NCI-H2227 treated with DMSO at 0.1 percent for 48 hours (cell line): ENCODE data around the gene SOBP.

Experiments
- DNase-seq: peaks from one replicate; lab custom pipeline; 2025; lab: John Stamatoyannopoulos, UW

SOBP gene

DNA sequence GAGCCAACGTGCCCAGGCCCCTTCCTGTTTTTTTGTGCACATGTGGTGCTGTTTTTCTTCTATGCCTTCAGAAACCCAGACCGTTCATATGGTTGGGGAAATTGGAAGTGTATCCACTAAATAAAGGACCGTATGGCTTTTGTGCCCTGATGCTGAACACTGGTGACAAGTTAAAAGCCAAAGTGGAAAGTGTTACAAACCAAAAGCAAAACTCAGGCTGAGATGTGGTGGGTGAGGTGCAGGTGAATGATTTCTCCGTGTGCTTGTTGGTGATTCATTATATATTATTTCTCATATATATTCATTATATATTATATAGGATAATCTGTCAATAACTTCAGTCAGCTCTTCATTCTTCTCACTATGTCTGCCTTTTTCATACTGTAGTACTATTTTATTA lies 148.6 kb downstream of the SOBP start:
- no peak for DNase-seq

- no peak for DNase-seq
These were observed 149.6 kb downstream of the SOBP start for GRCh38 chr6:107639511-107639910.

GRCh38 chr6:107641071-107641470 lies 151.2 kb downstream of the SOBP start:
- DNase-seq, result no peak

- DNase-seq, result no peak
These were observed 151.6 kb downstream of the SOBP start for GRCh38 chr6:107641500-107641941.

- no peak for DNase-seq
These were observed 152.4 kb downstream of the SOBP start for GRCh38 chr6:107642095-107642860.

DNA sequence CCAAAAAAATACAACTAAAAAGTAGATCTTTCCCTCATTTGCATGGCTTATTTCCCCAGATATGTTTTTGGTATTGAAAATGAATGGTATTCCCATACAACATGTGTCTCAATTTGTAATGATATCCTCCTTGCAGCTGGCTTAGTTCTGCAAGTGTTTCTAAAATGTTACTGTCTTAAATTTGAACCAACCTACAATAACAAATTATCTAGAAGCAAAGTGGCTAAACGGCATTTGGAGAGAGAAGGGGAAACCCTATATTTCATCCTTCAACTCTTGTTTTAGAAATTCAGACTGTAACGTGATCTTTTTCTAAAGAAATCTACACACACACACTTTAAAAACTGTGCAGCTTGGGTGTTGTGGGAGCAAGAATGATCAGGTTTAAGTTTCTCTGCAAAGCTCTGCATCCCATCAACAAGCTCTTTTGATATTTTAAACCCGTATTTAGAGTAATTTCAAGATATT lies 153.0 kb downstream of the SOBP start:
- no peak for DNase-seq

DNA sequence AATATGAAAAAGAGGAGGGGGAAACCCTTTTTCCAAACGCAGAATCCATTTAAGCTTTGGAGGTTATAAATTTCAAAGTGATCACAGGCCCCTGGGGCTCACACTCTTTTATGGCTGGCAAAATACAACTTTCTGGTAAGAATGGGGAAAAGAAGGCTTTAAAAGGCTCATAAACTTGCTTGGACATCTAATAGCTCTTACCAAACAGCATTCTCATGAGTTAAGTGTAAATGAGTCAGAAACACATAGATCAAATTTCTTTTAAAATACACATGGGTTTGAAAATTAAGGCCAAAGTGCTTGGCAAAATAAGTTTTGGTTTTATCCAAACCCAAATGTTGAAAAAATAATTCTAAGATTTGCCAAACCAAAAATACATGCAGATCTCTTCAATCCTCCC lies 154.6 kb downstream of the SOBP start:
- no peak for DNase-seq

- no peak for DNase-seq
These were observed 155.8 kb downstream of the SOBP start for GRCh38 chr6:107645740-107646139.

DNA sequence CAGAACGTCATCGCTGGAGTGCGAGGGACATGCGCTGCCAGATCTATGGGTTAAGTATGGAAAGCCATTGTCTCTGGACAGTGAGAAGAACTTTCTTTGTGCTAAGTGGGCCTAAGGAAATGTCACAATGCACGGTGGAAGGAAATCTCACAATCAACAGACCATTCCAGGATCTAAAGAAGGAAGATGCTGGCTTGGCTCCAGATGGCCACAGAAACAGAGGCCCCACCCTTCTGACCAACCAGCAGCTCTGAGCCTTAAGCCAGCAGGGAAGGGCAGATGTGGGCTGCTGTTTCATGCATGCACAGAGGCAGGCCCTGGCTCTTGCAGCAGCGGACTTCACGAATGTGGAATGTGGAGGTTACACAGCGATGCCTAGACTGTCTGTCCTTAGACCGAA lies 156.3 kb downstream of the SOBP start:
- no peak for DNase-seq

DNA sequence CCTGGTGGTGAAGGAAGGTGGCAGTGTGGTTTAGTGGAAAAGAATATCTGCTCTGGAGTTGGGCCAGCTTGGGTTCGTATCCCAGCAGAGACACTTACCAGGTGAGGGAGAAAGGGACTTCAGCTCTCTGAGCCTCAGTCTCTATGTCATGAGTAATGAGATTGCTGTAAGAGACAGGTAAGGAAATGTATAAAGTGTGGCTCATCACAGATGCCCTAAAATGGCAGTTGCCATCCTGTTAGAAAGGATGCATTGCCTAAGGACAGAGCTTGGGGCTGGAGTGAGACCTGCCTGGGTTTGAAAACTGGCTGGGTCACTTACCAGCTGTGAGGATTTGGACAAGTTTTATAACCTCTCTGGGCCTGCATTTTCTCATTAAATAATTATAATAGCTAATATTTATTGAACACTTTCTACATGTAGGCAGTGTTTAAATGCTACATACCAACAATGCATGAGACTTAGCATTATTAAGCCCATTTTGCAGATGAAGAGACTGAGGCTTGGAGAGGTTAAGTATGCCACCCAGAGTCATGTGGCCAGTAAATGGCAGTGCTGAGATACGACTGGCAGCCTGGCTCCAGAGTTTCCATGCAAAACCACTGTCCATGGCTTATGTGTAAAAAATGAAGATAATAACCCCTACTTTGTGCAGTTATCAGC lies 157.0 kb downstream of the SOBP start:
- DNase-seq, result no peak

DNA sequence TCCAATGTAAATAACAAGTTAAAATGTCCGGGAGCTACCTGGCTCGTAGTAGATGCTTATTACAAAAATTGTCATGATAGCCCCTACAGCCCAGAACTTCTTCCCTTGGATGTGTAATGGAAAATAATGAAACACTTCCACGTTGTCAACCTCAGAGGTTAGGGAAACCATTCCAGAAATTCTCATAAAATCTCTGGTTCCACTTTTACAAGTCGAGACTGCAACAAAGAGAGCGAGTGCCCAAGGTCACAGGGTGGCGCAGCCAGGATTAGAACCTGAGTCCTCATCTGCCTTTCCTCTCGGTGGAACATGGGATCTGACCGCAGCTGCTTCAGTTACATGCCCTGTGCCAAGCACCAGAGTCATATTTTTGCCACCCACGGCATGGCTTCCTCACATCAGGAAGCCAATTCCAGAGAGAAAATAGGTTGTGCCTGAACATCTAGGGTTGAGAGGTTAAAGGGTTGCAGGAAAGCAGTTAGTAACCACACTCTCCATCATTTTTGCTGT lies 157.6 kb downstream of the SOBP start:
- no peak for DNase-seq

- no peak for DNase-seq
These were observed 159.1 kb downstream of the SOBP start for GRCh38 chr6:107648983-107649382.

DNA sequence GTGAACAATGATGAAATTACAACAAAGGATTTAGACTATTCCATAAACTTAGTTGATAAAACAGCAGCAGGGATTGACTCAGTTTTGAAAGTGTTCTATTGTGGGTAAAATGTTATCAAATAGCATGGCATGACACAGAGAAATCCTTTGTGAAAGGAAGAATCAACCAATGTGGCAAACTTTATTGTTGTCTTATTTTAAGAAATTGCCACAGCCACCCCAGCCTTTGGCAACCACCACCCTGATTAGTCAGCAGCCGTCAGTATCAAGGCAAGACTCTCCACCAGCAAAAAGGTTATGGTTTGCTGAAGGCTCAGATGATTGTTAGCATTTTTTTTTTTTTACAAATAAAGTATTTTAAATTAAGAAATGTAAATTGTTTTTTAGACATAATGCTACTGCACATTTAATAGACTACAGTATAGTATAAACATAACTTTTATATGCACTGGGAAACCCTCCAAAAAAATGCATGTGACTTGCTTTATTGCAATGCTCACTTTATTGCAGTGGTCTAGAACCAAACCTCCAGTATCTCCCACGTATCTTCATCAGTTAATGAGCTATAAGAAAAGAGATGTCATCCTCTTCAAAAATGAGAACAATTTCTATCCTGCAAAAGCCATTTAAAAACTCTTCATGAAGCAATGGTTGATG lies 162.7 kb downstream of the SOBP start:
- no peak for DNase-seq

GRCh38 chr6:107653183-107653580 lies 163.3 kb downstream of the SOBP start:
- peak; percentile 61 for DNase-seq

GRCh38 chr6:107653861-107654394 lies 164.0 kb downstream of the SOBP start:
- no peak for DNase-seq

GRCh38 chr6:107654764-107655163 lies 164.8 kb downstream of the SOBP start:
- DNase-seq, result no peak

GRCh38 chr6:107655245-107655644 lies 165.3 kb downstream of the SOBP start:
- peak; percentile 35 for DNase-seq

GRCh38 chr6:107655864-107656263 lies 165.9 kb downstream of the SOBP start:
- no peak for DNase-seq

- DNase-seq, result no peak
These were observed 166.5 kb downstream of the SOBP start for GRCh38 chr6:107656401-107656800.

DNA sequence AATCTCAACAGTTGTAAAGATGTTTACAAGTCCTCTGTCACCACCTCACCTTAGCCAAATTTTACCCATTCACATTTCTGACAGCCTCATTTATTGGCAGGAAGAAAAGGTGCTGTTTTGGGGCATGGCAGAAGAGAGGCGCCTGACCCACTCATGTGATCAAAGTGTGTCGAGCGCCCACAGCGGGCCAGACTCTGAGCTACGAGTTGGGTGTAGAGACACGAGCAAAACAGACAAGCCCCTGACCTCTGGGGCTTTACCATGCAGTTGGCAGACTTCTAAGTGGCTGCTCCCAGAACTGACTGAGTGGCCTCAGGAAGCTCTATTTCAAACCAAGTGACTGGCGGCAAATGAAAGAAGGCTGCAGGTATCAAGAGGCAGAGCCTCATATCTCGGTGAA lies 167.0 kb downstream of the SOBP start:
- DNase-seq, result no peak

GRCh38 chr6:107657373-107657754 lies 167.4 kb downstream of the SOBP start:
- DNase-seq, result no peak

DNA sequence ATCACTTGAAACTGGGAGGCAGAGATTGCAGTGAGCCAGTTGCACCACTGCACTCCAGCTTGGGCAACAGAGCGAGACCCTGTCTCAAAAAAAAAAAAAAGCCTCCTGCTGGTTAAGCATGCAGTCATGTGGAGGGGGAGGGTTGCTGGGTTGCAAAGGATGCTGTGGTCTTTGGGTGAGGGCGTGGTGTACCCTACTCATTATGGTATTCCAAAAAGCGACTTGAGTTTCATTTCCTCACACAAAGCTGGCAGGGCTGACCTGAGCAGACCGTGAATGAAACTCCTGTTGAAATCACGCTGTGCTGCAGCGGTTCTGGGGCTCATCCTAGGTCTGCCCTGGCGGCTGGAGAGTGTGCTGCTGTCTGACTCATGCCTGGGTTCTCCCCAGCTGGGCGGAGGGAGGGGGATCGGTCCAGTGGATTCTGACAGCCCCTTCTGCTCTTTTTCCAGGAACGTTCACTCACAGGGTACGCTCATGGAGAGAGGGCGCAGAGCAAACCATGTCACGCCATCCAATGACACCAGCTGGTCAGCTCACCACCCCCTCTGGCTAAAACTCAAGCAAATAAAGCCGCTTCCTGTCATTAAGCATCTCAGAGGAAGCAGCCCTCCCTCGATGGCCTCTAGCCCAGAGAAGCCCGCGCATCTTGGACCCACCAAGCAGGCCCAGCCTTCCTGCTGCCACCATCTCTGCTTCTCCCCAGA lies 168.0 kb downstream of the SOBP start:
- DNase-seq, result peak; percentile 45
